Spleen (tissue), 7 donors: ENCODE results near the gene LPCAT1.

ENCODE experiments used
- POLR2A ChIP-seq, 3 donors: fragments of 450-650 bp; IDR thresholded peaks; one replicate each; pipeline ENCODE4 v1.5.1; 2017; ENCODE audit warnings: antibody characterized with exemption in 3 of 3, mild to moderate bottlenecking in 1 of 3
- TF ChIP-seq, protein P1 (sequence below), 11 experiments: fragments of 200-600 bp in 7 of 11; fragments of 450-650 bp in 4 of 11; sonication (generic) in 4 of 11; IDR thresholded peaks in 8 of 11; conservative IDR thresholded peaks in 3 of 11; 1 replicate in 7 of 11; 2 replicates in 4 of 11; pipeline versions ENCODE4 v1.4.0 to v1.8.0; 2016 to 2021; ENCODE audit warnings: antibody characterized with exemption in 11 of 11, inconsistent platforms in 4 of 11, mild to moderate bottlenecking in 1 of 11
- donor health status: DM: no; HTN: no; CAD: no; lungs with moderate emphysema.
- donor health status: DM: no; HTN: no; CAD: no.
- donor health status: DM: no; HTN: no; CAD: no.

DNA sequence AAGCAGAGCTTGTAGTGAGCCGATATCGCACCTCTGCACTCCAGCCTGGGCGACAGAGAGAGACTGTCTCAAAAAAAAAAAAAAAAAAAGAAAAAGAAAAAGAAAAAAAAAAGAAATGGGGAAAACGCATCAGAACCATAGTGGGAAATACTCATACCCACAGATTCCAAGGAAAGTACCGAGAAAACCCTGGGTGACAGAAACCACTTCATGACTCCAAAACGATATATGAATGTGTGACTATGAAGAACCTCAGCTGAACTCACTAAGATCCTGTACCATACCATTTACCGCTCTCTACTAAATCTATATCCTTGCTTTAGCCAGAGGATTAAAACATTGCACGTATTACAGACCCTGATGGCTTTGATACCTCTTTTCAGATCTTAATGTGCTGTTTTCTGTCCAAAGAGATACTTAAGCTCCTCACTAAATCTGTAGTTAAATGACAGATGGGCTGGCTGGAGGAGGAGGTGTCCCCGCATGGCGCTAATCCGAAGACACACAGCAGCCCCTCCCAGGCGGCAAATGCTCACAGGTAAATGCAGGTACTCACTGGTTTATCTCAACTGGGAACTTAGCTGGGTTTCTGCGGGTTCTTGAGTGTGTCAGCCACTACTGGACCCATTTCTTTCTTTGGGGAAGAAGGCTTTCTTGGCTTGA is 2.8 kb downstream of the LPCAT1 start:
- no peak for TF ChIP-seq POLR2A (IDR thresholded peaks at IDR 0.05)
- TF ChIP-seq, protein P1, sequence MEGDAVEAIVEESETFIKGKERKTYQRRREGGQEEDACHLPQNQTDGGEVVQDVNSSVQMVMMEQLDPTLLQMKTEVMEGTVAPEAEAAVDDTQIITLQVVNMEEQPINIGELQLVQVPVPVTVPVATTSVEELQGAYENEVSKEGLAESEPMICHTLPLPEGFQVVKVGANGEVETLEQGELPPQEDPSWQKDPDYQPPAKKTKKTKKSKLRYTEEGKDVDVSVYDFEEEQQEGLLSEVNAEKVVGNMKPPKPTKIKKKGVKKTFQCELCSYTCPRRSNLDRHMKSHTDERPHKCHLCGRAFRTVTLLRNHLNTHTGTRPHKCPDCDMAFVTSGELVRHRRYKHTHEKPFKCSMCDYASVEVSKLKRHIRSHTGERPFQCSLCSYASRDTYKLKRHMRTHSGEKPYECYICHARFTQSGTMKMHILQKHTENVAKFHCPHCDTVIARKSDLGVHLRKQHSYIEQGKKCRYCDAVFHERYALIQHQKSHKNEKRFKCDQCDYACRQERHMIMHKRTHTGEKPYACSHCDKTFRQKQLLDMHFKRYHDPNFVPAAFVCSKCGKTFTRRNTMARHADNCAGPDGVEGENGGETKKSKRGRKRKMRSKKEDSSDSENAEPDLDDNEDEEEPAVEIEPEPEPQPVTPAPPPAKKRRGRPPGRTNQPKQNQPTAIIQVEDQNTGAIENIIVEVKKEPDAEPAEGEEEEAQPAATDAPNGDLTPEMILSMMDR (IDR thresholded peaks at IDR 0.05 in 8 of 11, conservative IDR thresholded peaks at IDR 0.05 in 3 of 11) = no peak
